Caki2 (cell line): ENCODE results near the gene NOP14. TPM values are rescaled to one million over a fixed set of nuclear protein-coding genes. Genes with fewer than 3 reads are reported as not detected.

ENCODE experiments used
- DNase-seq: peaks from one replicate; pipeline ENCODE4 v3.0.0-alpha.2; 2015; ENCODE audit warnings: low read depth
- in situ Hi-C: cut with HindIII; loops from 2 replicates; pipeline ENCODE4 v1.10.0; 2016; ENCODE audit warnings: low sequenced_read_pairs, low pct_unique_long_range_greater_than_20kb, mixed read lengths
- total RNA-seq: library from RNA; depleted of rRNA; stranded (reverse); fragments of >200 nt; shearing (Covaris generic); gene quantifications from 2 replicates; pipeline ENCODE4 v1.2.3, GENCODE V29; 2014; ENCODE audit warnings: low replicate concordance; rRNA removed

Gene NOP14
- total RNA-seq, 1 experiment from 2014 or later, result 21.7 TPM

GRCh38 chr4:2907226-2907625 lies 56.0 kb downstream of the NOP14 start:
- in situ Hi-C loops, result no loop called here
- no peak for DNase-seq

- no peak for DNase-seq
- in situ Hi-C loops, result no loop called here
Observed at GRCh38 chr4:2906218-2906617, 57.0 kb downstream of the NOP14 start.

- in situ Hi-C loops, result no loop called here
- no peak for DNase-seq
Observed at GRCh38 chr4:2905544-2905943, 57.7 kb downstream of the NOP14 start.

GRCh38 chr4:2902126-2902525 lies 61.1 kb downstream of the NOP14 start:
- no peak for DNase-seq
- in situ Hi-C loops, result no loop called here

GRCh38 chr4:2901186-2901585 lies 62.0 kb downstream of the NOP14 start:
- no peak for DNase-seq
- in situ Hi-C loops, result no loop called here

GRCh38 chr4:2900741-2901140 lies 62.5 kb downstream of the NOP14 start:
- no peak for DNase-seq
- in situ Hi-C loops, result no loop called here

- in situ Hi-C loops, result no loop called here
- DNase-seq, result no peak
Observed at GRCh38 chr4:2898001-2898400, 65.2 kb downstream of the NOP14 start.

GRCh38 chr4:2893772-2894171 lies 69.4 kb downstream of the NOP14 start:
- in situ Hi-C loops, result no loop called here
- DNase-seq, result no peak

- in situ Hi-C loops, result no loop called here
Observed at GRCh38 chr4:2891294-2891693, 71.9 kb downstream of the NOP14 start.

GRCh38 chr4:2888886-2889285 lies 74.3 kb downstream of the NOP14 start:
- in situ Hi-C loops, result no loop called here
- no peak for DNase-seq

More at GRCh38 chr4:2891294-2891693, 71.9 kb downstream of the NOP14 start:
- peak; percentile 62 for DNase-seq

Other genes with a start within 250 kb of the NOP14 start
- gene TNIP2, start 207.1 kb downstream of the NOP14 start, total RNA-seq, result 60.8 and 73.0 TPM in 2 replicates
- 17.9 and 22.6 TPM in 2 replicates for gene SH3BP2, start 170.3 kb downstream of the NOP14 start, total RNA-seq
- gene ADD1, start 119.6 kb downstream of the NOP14 start, total RNA-seq, result 98.4 and 132 TPM in 2 replicates
- gene GRK4, start 165 bp upstream of the NOP14 start, total RNA-seq, result 0.38 and 1.3 TPM in 2 replicates
- not detected in 2 replicates for gene HTT-AS, start 111.1 kb upstream of the NOP14 start, total RNA-seq
- gene HTT, start 111.3 kb upstream of the NOP14 start, total RNA-seq, result 11.4 and 20.7 TPM in 2 replicates